ENCODE measurements around the gene KBTBD4.
A peak's percentile ranks its signal among the peaks of the same experiment; 100 is the strongest.
"Not testable (repeated sequence)": the region's sequence is repeated elsewhere in the genome, so short reads cannot be mapped to it uniquely, and the experiment has no call there.

KBTBD4 gene

DNA sequence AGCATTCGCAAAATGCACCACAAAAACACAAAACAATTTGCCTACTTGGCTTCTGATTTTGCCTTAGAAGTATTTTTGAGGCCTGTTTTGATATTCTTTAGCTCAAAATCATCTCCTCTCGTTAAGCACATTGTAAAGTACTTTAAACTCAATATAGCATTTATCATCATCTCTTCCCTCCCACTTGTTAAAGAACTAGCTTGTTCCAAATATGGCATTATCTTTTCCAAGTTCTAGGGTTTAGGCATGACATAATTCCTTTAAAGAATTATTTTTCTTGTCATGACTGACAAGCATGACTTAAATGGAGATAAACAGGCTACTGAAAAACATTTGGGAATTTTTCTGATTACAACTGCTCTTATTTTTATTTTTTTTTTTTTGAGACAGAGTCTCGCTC, 47.1 kb downstream of the KBTBD4 start:
- no peak overlapping the region for H4K5ac ChIP-seq (ENCODE audit: low read length)
- H4K8ac ChIP-seq (ENCODE audit: low read depth, low read length): no peak overlapping the region
- peaks cover 4% of the 10 kb centered on the region for H3K79me1 ChIP-seq (ENCODE audit: low read length)
- H3K79me2 ChIP-seq (ENCODE audit: control insufficient read depth, insufficient read depth, low read length): peaks cover 89% of the 10 kb centered on the region
- no peak overlapping the region for H3K4ac ChIP-seq (ENCODE audit: low read depth, low read length)
- H2BK5ac ChIP-seq (ENCODE audit: low read length): no peak overlapping the region
- H3K9ac ChIP-seq (ENCODE audit: low read length): no peak overlapping the region
- no peak overlapping the region for H2BK120ac ChIP-seq (ENCODE audit: low read depth, low read length)
- H3K36me3 ChIP-seq (ENCODE audit: control insufficient read depth, insufficient read depth, low read length): no peaks in the 10 kb centered on the region
- H2AK5ac ChIP-seq (ENCODE audit: low read length): no peak overlapping the region
- no peak overlapping the region for H3K23ac ChIP-seq (ENCODE audit: low read length)
- no peak overlapping the region for H3K4me2 ChIP-seq (ENCODE audit: low read length)
- no peak for DNase-seq
- no CpG with 5 or more reads among the region's 3 CpGs for WGBS (ENCODE audit: extremely low coverage, insufficient coverage, low lambda C conversion rate)
- H3K4me3 ChIP-seq (ENCODE audit: low read length): no peak overlapping the region
- H3K56ac ChIP-seq (ENCODE audit: low read length): no peak overlapping the region
- H2BK15ac ChIP-seq (replicated peaks; ENCODE audit: low read depth): no peak overlapping the region
- no peak overlapping the region for H3K27ac ChIP-seq (ENCODE audit: low read depth, low read length)
- H3K18ac ChIP-seq (ENCODE audit: low read length): no peak overlapping the region
- H3K4me1 ChIP-seq (ENCODE audit: control insufficient read depth, low read depth, low read length): no peaks in the 10 kb centered on the region
- no peaks in the 10 kb centered on the region for H3K27me3 ChIP-seq (ENCODE audit: insufficient read depth, low read length, poor library complexity)

DNA sequence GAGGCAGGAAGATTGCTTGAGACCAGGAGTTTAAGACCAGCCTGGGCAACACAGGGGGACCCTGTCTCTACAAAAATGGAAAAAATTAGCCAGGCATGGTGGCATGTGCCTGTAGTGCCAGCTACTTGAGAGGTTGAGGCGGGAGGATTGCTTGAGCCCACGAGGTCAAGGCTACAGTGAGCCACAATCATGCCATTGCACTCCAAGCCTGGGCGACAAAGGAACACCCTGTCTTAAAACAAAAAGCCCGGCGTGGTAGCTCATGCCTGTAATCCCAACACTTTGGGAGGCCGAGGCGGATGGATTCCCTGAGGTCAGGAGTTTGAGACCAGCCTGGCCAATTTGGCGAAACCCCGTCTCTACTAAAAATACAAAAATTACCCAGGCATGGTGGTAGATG, 48.0 kb downstream of the KBTBD4 start:
- H3K56ac ChIP-seq (ENCODE audit: low read length); H3K36me3 ChIP-seq (ENCODE audit: control insufficient read depth, insufficient read depth, low read length); H4K8ac ChIP-seq (ENCODE audit: low read depth, low read length); H2BK15ac ChIP-seq (replicated peaks; ENCODE audit: low read depth); H3K27ac ChIP-seq (ENCODE audit: low read depth, low read length); H3K4ac ChIP-seq (ENCODE audit: low read depth, low read length); H2BK5ac ChIP-seq (ENCODE audit: low read length); H3K27me3 ChIP-seq (ENCODE audit: insufficient read depth, low read length, poor library complexity); H4K5ac ChIP-seq (ENCODE audit: low read length); H3K79me1 ChIP-seq (ENCODE audit: low read length); H2AK5ac ChIP-seq (ENCODE audit: low read length); H3K4me1 ChIP-seq (ENCODE audit: control insufficient read depth, low read depth, low read length); H2BK120ac ChIP-seq (ENCODE audit: low read depth, low read length); H3K4me3 ChIP-seq (ENCODE audit: low read length); H3K23ac ChIP-seq (ENCODE audit: low read length); H3K4me2 ChIP-seq (ENCODE audit: low read length); H3K18ac ChIP-seq (ENCODE audit: low read length); DNase-seq; H3K9ac ChIP-seq (ENCODE audit: low read length): not testable (repeated sequence)
- peaks cover 88% of the 10 kb centered on the region for H3K79me2 ChIP-seq (ENCODE audit: control insufficient read depth, insufficient read depth, low read length)
- no CpG with 5 or more reads among the region's 9 CpGs for WGBS (ENCODE audit: extremely low coverage, insufficient coverage, low lambda C conversion rate)

DNA sequence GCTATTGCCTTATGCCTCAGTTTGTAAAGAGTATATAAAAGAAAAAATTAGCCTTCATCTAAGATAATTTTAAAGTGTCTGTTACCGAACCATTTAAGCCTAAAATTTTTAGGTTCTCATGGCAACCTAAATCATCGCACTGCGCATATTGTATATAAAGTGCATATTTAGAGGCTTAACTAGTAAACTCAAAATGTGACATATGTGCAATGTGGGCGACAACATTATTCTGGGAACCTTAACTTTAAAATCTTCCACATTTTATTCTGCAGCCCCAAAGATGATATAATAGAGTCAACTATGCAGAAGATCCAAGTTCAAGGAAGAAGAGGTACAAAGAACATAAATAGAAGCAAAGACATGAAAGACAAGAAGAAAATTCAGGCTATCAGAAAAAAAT, 48.8 kb downstream of the KBTBD4 start:
- H3K4me2 ChIP-seq (ENCODE audit: low read length): no peak overlapping the region
- no peak overlapping the region for H4K5ac ChIP-seq (ENCODE audit: low read length)
- no CpG with 5 or more reads among the region's 4 CpGs for WGBS (ENCODE audit: extremely low coverage, insufficient coverage, low lambda C conversion rate)
- H2BK5ac ChIP-seq (ENCODE audit: low read length): no peak overlapping the region
- no peak overlapping the region for H3K56ac ChIP-seq (ENCODE audit: low read length)
- no peaks in the 10 kb centered on the region for H3K36me3 ChIP-seq (ENCODE audit: control insufficient read depth, insufficient read depth, low read length)
- no peak overlapping the region for H2AK5ac ChIP-seq (ENCODE audit: low read length)
- H3K9ac ChIP-seq (ENCODE audit: low read length): no peak overlapping the region
- H3K27ac ChIP-seq (ENCODE audit: low read depth, low read length): no peak overlapping the region
- no peak overlapping the region for H3K23ac ChIP-seq (ENCODE audit: low read length)
- H2BK120ac ChIP-seq (ENCODE audit: low read depth, low read length): no peak overlapping the region
- no peak for DNase-seq
- H3K4ac ChIP-seq (ENCODE audit: low read depth, low read length): no peak overlapping the region
- no peak overlapping the region for H2BK15ac ChIP-seq (replicated peaks; ENCODE audit: low read depth)
- H3K4me1 ChIP-seq (ENCODE audit: control insufficient read depth, low read depth, low read length): no peaks in the 10 kb centered on the region
- H4K8ac ChIP-seq (ENCODE audit: low read depth, low read length): no peak overlapping the region
- peaks cover 89% of the 10 kb centered on the region for H3K79me2 ChIP-seq (ENCODE audit: control insufficient read depth, insufficient read depth, low read length)
- no peaks in the 10 kb centered on the region for H3K27me3 ChIP-seq (ENCODE audit: insufficient read depth, low read length, poor library complexity)
- H3K4me3 ChIP-seq (ENCODE audit: low read length): no peak overlapping the region
- H3K79me1 ChIP-seq (ENCODE audit: low read length): peaks cover 4% of the 10 kb centered on the region
- no peak overlapping the region for H3K18ac ChIP-seq (ENCODE audit: low read length)

DNA sequence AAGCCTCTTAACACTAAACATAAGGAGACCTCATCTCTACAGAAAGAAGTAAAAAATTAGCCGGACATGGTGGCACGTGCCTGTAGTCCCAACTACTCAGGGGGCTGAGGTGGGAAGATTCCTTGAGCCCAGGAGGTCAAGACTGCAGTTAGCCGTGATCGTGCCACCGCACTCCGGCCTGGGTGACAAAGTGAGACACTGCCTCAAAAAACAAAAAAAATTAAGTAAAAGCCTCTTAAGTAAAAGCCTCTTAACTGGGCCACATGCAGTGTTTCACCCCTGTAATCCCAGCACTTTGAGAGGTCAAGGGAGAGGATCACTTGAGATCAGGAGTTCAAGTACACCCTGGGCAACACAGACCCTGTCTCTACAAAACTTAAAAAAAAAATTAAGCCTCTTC, 51.6 kb downstream of the KBTBD4 start:
- Histone ChIP-seq H3K4me2 (ENCODE audit: low read length) (no peak overlapping the region), H3K23ac (ENCODE audit: low read length) (no peak overlapping the region), H3K79me2 (ENCODE audit: control insufficient read depth, insufficient read depth, low read length) (peaks cover 91% of the 10 kb centered on the region), H3K4me3 (ENCODE audit: low read length) (no peak overlapping the region), H3K56ac (ENCODE audit: low read length) (no peak overlapping the region), H4K5ac (ENCODE audit: low read length) (no peak overlapping the region), H4K8ac (ENCODE audit: low read depth, low read length) (no peak overlapping the region), H3K18ac (ENCODE audit: low read length) (no peak overlapping the region), H3K4ac (ENCODE audit: low read depth, low read length) (no peak overlapping the region), H3K4me1 (ENCODE audit: control insufficient read depth, low read depth, low read length) (peaks cover 9% of the 10 kb centered on the region), H3K79me1 (ENCODE audit: low read length) (peaks cover 8% of the 10 kb centered on the region), H3K27ac (ENCODE audit: low read depth, low read length) (no peak overlapping the region), H2BK15ac (replicated peaks; ENCODE audit: low read depth) (no peak overlapping the region), H3K9ac (ENCODE audit: low read length) (no peak overlapping the region), H2AK5ac (ENCODE audit: low read length) (no peak overlapping the region), H3K36me3 (ENCODE audit: control insufficient read depth, insufficient read depth, low read length) (no peaks in the 10 kb centered on the region), H2BK5ac (ENCODE audit: low read length) (no peak overlapping the region), H2BK120ac (ENCODE audit: low read depth, low read length) (no peak overlapping the region), H3K27me3 (ENCODE audit: insufficient read depth, low read length, poor library complexity) (no peaks in the 10 kb centered on the region)
- no peak for DNase-seq
- no CpG with 5 or more reads among the region's 6 CpGs for WGBS (ENCODE audit: extremely low coverage, insufficient coverage, low lambda C conversion rate)

DNA sequence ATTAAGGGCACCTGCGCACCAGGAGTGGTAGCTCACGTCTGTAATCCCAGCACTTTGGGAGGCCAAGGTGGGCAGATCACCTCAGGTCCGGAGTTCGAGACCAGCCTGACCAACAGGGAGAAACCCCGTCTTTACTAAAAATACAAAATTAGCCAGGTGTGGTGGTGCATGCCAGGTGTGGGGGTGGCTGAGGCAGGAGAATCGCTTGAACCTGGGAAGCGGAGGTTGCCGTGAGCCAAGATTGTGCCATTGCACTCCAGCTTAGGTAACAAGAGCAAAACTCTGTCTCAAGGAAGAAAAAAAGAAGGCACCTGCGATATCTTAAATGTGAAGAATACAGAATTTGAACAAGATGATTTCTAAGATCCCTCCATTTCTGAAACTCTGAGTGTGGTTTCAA, 52.7 kb downstream of the KBTBD4 start:
- H3K9ac ChIP-seq (ENCODE audit: low read length); H3K36me3 ChIP-seq (ENCODE audit: control insufficient read depth, insufficient read depth, low read length); H3K79me1 ChIP-seq (ENCODE audit: low read length); H2AK5ac ChIP-seq (ENCODE audit: low read length); H3K27me3 ChIP-seq (ENCODE audit: insufficient read depth, low read length, poor library complexity); H3K4me2 ChIP-seq (ENCODE audit: low read length); H2BK5ac ChIP-seq (ENCODE audit: low read length); H3K56ac ChIP-seq (ENCODE audit: low read length); H4K5ac ChIP-seq (ENCODE audit: low read length); H3K4ac ChIP-seq (ENCODE audit: low read depth, low read length); H3K18ac ChIP-seq (ENCODE audit: low read length); H3K4me1 ChIP-seq (ENCODE audit: control insufficient read depth, low read depth, low read length); H3K23ac ChIP-seq (ENCODE audit: low read length); DNase-seq; H2BK120ac ChIP-seq (ENCODE audit: low read depth, low read length); H2BK15ac ChIP-seq (replicated peaks; ENCODE audit: low read depth); H4K8ac ChIP-seq (ENCODE audit: low read depth, low read length); H3K27ac ChIP-seq (ENCODE audit: low read depth, low read length); H3K4me3 ChIP-seq (ENCODE audit: low read length): not testable (repeated sequence)
- no CpG with 5 or more reads among the region's 9 CpGs for WGBS (ENCODE audit: extremely low coverage, insufficient coverage, low lambda C conversion rate)
- H3K79me2 ChIP-seq (ENCODE audit: control insufficient read depth, insufficient read depth, low read length): peaks cover 89% of the 10 kb centered on the region

DNA sequence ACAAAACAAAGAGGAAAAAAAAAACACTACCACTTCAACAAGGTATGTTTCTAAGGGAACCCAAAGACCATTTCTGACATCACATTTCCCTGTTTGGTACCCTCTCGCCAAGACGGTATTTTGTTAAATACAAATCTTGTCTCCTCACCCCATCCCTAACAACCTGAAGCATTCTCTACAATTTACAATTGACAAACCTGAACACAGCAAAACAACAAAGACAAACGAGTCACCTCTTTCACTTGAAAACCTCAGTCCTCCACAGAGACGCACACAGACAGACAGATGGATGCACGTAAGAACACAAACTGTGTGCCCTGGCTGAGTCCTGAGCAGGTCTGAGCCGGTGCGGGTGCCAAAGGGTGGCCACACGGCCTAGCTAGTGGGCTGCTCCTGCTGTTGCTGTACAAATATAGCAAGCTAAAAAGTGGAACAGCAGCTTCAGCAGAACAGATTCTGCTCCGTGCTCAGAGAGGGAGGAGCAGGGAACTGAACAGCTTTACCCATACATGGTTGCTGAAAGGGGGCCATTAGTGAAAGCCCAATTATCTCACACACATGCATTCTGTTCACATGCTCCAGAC, 54.4 kb downstream of the KBTBD4 start:
- no peak overlapping the region for H2BK120ac ChIP-seq (ENCODE audit: low read depth, low read length)
- no peak overlapping the region for H4K5ac ChIP-seq (ENCODE audit: low read length)
- H4K8ac ChIP-seq (ENCODE audit: low read depth, low read length): no peak overlapping the region
- no peak overlapping the region for H2BK5ac ChIP-seq (ENCODE audit: low read length)
- H3K4me3 ChIP-seq (ENCODE audit: low read length): no peak overlapping the region
- H3K4me1 ChIP-seq (ENCODE audit: control insufficient read depth, low read depth, low read length): peaks cover 9% of the 10 kb centered on the region
- no peaks in the 10 kb centered on the region for H3K36me3 ChIP-seq (ENCODE audit: control insufficient read depth, insufficient read depth, low read length)
- no peak for DNase-seq
- H3K23ac ChIP-seq (ENCODE audit: low read length): peak overlapping the region; percentile 83
- H3K79me2 ChIP-seq (ENCODE audit: control insufficient read depth, insufficient read depth, low read length): peaks cover 86% of the 10 kb centered on the region
- H3K4ac ChIP-seq (ENCODE audit: low read depth, low read length): no peak overlapping the region
- H3K9ac ChIP-seq (ENCODE audit: low read length): peak overlapping the region; percentile 52
- H3K27me3 ChIP-seq (ENCODE audit: insufficient read depth, low read length, poor library complexity): no peaks in the 10 kb centered on the region
- H2BK15ac ChIP-seq (replicated peaks; ENCODE audit: low read depth): no peak overlapping the region
- H3K18ac ChIP-seq (ENCODE audit: low read length): no peak overlapping the region
- no CpG with 5 or more reads among the region's 9 CpGs for WGBS (ENCODE audit: extremely low coverage, insufficient coverage, low lambda C conversion rate)
- peak overlapping the region; percentile 65 for H3K27ac ChIP-seq (ENCODE audit: low read depth, low read length)
- H3K79me1 ChIP-seq (ENCODE audit: low read length): peaks cover 3% of the 10 kb centered on the region
- H3K56ac ChIP-seq (ENCODE audit: low read length): peak overlapping the region; percentile 71
- no peak overlapping the region for H3K4me2 ChIP-seq (ENCODE audit: low read length)
- H2AK5ac ChIP-seq (ENCODE audit: low read length): no peak overlapping the region

Measured in mesendoderm (in vitro differentiated cells).